GM23248 (cell line): ENCODE data around the gene LRRC3. TPM values are rescaled to one million over a fixed set of nuclear protein-coding genes. Genes with fewer than 3 reads are reported as not detected.

Experiments
- DNase-seq: peaks from one replicate; pipeline ENCODE4 v3.0.0-alpha.2; 2015
- H2AFZ ChIP-seq: fragments of 200-600 bp; sonication (generic); 2 replicates; pipeline ENCODE4 v1.6.1; 2016; ENCODE audit warnings: antibody characterized with exemption
- H3F3A ChIP-seq: fragments of 200-600 bp; sonication (generic); 2 replicates; pipeline ENCODE4 v1.6.1; 2016; ENCODE audit warnings: mild to moderate bottlenecking, antibody characterized with exemption, mixed run types; ENCODE audit not compliant: insufficient read depth
- H3K27ac ChIP-seq: fragments of 200-600 bp; sonication (generic); 2 replicates; pipeline ENCODE4 v1.5.1; 2016; ENCODE audit warnings: mild to moderate bottlenecking
- H3K27me3 ChIP-seq: fragments of 200-600 bp; sonication (generic); replicated peaks from 2 replicates; pipeline ENCODE4 v1.6.1; 2016; ENCODE audit warnings: mild to moderate bottlenecking; ENCODE audit not compliant: insufficient read depth
- H3K36me3 ChIP-seq: fragments of 200-600 bp; sonication (generic); 2 replicates; pipeline ENCODE4 v1.6.1; 2016; ENCODE audit warnings: low read depth, mild to moderate bottlenecking
- H3K4me1 ChIP-seq: fragments of 200-600 bp; sonication (generic); 2 replicates; pipeline ENCODE4 v1.6.1; 2016; ENCODE audit warnings: mild to moderate bottlenecking; ENCODE audit not compliant: insufficient read depth
- H3K4me2 ChIP-seq: fragments of 200-600 bp; sonication (generic); one replicate; pipeline ENCODE4 v1.6.1; 2016; ENCODE audit warnings: mild to moderate bottlenecking; ENCODE audit not compliant: unreplicated experiment
- H3K4me3 ChIP-seq: fragments of 200-600 bp; sonication (generic); 2 replicates; pipeline ENCODE4 v1.5.1; 2016; ENCODE audit warnings: mild to moderate bottlenecking
- H3K79me2 ChIP-seq: fragments of 200-600 bp; sonication (generic); 2 replicates; pipeline ENCODE4 v1.6.1; 2016; ENCODE audit warnings: mild to moderate bottlenecking; ENCODE audit not compliant: insufficient read depth
- H3K9ac ChIP-seq: fragments of 200-600 bp; sonication (generic); 2 replicates; pipeline ENCODE4 v1.6.1; 2016; ENCODE audit warnings: mild to moderate bottlenecking
- H3K9me2 ChIP-seq: fragments of 200-600 bp; sonication (generic); 2 replicates; pipeline ENCODE4 v1.6.1; 2016; ENCODE audit warnings: mixed run types, mild to moderate bottlenecking, moderate library complexity; ENCODE audit not compliant: insufficient read depth
- H3K9me3 ChIP-seq: fragments of 200-600 bp; sonication (generic); one replicate; pipeline ENCODE4 v1.6.1; 2017; ENCODE audit warnings: low read depth
- H4K20me1 ChIP-seq: fragments of 200-600 bp; sonication (generic); 2 replicates; pipeline ENCODE4 v1.6.0; 2016; ENCODE audit not compliant: insufficient read depth
- EZH2 ChIP-seq: fragments of 200-600 bp; sonication (generic); IDR thresholded peaks from 2 replicates; pipeline ENCODE4 v1.6.1; 2018; ENCODE audit warnings: antibody characterized with exemption, mild to moderate bottlenecking; ENCODE audit not compliant: insufficient read depth, poor library complexity, severe bottlenecking
- EZH2phosphoT487 ChIP-seq: fragments of 200-600 bp; sonication (generic); IDR thresholded peaks from 2 replicates; pipeline ENCODE4 v1.6.1; 2018; ENCODE audit warnings: antibody characterized with exemption, moderate library complexity, mild to moderate bottlenecking, low read depth; ENCODE audit not compliant: insufficient read depth
- WGBS, 2 experiments: methylation state at CpG; one replicate each; pipeline ENCODE4 v1.1.6; 2015 to 2017; ENCODE audit warnings: low lambda C conversion rate in 2 of 2, low coverage in 1 of 2; ENCODE audit errors: missing lambda C conversion rate in 2 of 2; 5-methylcytosine and 5-hydroxymethylcytosine counted together
- in situ Hi-C: fragments of 300-500 bp; cut with MboI; formaldehyde crosslinking; loops from 2 replicates; pipeline ENCODE4 v1.15.0; 2020
- polyA plus RNA-seq: library from polyadenylated mRNA; unstranded; fragments of >200 nt; fragmentation: Nextera tagmentation; extraction: Ambion mirVana; gene quantifications from 2 replicates; pipeline ENCODE4 v1.2.1, GENCODE V29; 2016
- small RNA-seq: library from RNA; depleted of rRNA; stranded (forward); fragments of <200 nt; gene quantifications from one replicate; pipeline ENCODE3, GENCODE V24; 2014; ENCODE audit warnings: low read depth, low replicate concordance
- total RNA-seq: library from RNA; depleted of rRNA; stranded (reverse); fragments of >200 nt; shearing (Covaris generic); gene quantifications from 2 replicates; pipeline ENCODE4 v1.2.3, GENCODE V29; 2014; rRNA removed

LRRC3 gene
- total and polyA plus RNA-seq, 2 experiments from 2014 or later, result 0.29 to 0.32 TPM

DNA sequence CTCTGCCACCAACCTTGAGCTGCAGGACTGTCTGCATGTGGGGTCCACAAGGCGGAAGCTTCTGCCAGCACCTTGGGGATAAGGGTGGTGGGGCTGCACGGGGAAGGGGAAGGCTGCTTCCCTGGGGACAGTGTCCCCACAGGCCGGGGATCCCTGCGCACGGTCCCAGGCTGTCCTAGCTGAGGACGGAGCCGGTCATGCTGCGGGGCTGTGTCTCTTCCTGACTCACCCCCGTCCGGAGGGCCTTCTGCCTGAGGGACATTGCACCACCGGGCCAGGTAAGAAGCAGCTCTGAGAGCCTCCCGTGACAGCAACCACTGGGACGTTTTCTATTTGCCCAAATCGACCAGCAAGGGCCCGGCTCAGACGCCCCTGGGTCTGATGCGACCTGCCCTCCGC, 54.8 kb downstream of the LRRC3 start:
- H3K27ac ChIP-seq, result no peak overlapping the region
- in situ Hi-C loops, result loop anchor here (10.0 to 25.0 kb wide), 2 partner anchors 285 to 427 kb away; partner anchors contain the start of gene SLX9
- no peak for DNase-seq
- no peaks in the 10 kb centered on the region for H3K36me3 ChIP-seq
- WGBS, 2 experiments, result 30 to 33% methylated on average over 11 to 16 of the region's 18 CpGs
- no peak overlapping the region for H3K4me2 ChIP-seq
- TF ChIP-seq EZH2phosphoT487 (no peak), EZH2 (no peak)
- no peaks in the 10 kb centered on the region for H3K9me3 ChIP-seq
- 0 out of 2 replicates have a peak, but pooled peaks cover 14% of the 10 kb centered on the region for H3K27me3 ChIP-seq
- H2AFZ ChIP-seq, result no peak overlapping the region
- no peaks in the 10 kb centered on the region for H3K9me2 ChIP-seq
- no peaks in the 10 kb centered on the region for H3K79me2 ChIP-seq
- H3K9ac ChIP-seq, result no peak overlapping the region
- H3K4me3 ChIP-seq, result no peak overlapping the region
- H3K4me1 ChIP-seq, result no peaks in the 10 kb centered on the region
- no peaks in the 10 kb centered on the region for H3F3A ChIP-seq
- H4K20me1 ChIP-seq, result no peaks in the 10 kb centered on the region

DNA sequence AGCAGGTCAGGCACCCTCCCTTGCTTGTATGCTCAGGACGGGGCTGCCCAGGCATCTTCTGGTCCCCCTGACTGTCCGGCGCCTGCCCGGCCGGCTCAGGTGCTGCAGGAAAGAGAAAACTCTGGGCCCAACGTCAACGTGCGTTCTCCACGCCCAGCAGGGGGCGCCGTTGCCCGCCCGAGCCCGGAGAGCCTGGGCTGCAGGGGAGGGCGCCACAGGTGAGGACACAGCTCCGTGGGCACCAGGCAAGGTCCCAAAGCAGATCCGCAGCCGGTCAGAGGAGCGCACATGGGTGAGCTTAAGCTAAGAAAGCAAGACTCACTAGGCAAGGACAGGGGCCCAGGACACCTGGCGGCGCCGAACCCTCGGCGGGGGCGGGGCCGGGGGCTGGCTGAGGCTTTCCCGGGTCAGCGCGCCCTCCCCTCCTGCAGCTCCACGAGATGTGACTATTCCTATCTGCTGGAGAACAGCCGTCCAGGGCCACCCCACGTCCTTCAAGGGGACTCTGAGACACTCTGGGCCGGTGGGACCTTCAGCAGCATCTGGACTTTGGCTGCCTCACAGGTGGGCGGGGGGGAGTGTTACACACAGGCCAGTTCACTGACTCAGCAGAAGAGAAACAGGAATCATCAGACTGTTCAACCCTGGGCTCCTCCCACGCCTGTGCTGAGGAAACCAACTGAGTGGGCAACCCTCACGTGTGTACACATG, 55.4 kb downstream of the LRRC3 start:
- no peaks in the 10 kb centered on the region for H4K20me1 ChIP-seq
- H3K9me2 ChIP-seq, result no peaks in the 10 kb centered on the region
- no peaks in the 10 kb centered on the region for H3F3A ChIP-seq
- H3K4me3 ChIP-seq, result no peak overlapping the region
- H3K9ac ChIP-seq, result no peak overlapping the region
- H3K4me2 ChIP-seq, result no peak overlapping the region
- no peaks in the 10 kb centered on the region for H3K9me3 ChIP-seq
- in situ Hi-C loops, result loop anchor here (10.0 to 25.0 kb wide), 2 partner anchors 284 to 427 kb away; partner anchors contain the start of gene SLX9
- H3K36me3 ChIP-seq, result no peaks in the 10 kb centered on the region
- DNase-seq, result peak; percentile 62
- 9% methylated on average over 27 to 36 of the region's 36 CpGs for WGBS, 2 experiments
- H2AFZ ChIP-seq, result no peak overlapping the region
- 0 out of 2 replicates have a peak, but pooled peaks cover 14% of the 10 kb centered on the region for H3K27me3 ChIP-seq
- no peaks in the 10 kb centered on the region for H3K4me1 ChIP-seq
- TF ChIP-seq EZH2phosphoT487 (no peak), EZH2 (no peak)
- H3K27ac ChIP-seq, result no peak overlapping the region
- H3K79me2 ChIP-seq, result no peaks in the 10 kb centered on the region

DNA sequence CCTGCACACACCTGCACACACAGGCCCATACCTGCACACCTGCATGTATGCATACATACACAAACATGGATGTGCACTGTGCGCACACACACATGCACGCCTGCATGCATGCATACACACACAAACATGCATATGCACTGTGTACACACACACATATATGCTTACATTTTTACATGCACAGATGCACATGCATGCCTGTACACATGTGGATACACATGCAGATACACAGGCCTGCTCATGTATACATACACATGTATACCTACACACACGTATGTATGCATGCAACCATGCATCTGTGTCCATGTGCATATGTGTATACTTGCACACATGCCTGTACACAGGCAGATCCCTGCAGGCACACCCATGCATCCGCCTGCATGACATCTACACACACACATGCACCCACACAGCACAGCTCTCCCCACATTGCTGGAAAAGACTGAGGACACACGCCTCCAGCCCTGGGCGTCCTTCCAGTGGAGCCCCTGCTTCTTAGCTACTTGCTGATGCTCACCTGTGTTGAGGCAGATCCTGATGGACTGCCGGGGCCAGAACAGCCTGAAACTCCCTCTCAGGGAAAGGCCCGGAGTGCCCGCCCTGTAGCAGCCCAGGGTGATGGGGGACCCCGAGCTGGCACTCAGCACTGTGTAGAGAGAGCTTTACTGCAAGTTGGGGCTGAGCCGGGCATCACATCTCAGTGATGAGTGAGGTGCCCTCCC, 56.1 kb downstream of the LRRC3 start:
- no peak overlapping the region for H3K27ac ChIP-seq
- 68 to 77% methylated on average over 11 of the region's 11 CpGs for WGBS, 2 experiments
- no peaks in the 10 kb centered on the region for H3K9me3 ChIP-seq
- H3K27me3 ChIP-seq, result 0 out of 2 replicates have a peak, but pooled peaks cover 14% of the 10 kb centered on the region
- no peak for DNase-seq
- no peak for TF ChIP-seq EZH2phosphoT487
- TF ChIP-seq EZH2, result no peak
- H3K4me2 ChIP-seq, result no peak overlapping the region
- no peaks in the 10 kb centered on the region for H3K9me2 ChIP-seq
- H3K79me2 ChIP-seq, result no peaks in the 10 kb centered on the region
- H4K20me1 ChIP-seq, result no peaks in the 10 kb centered on the region
- in situ Hi-C loops, result loop anchor here (10.0 to 25.0 kb wide), 2 partner anchors 283 to 426 kb away; partner anchors contain the start of gene SLX9
- H3K4me1 ChIP-seq, result no peaks in the 10 kb centered on the region
- no peak overlapping the region for H3K4me3 ChIP-seq
- no peaks in the 10 kb centered on the region for H3K36me3 ChIP-seq
- no peak overlapping the region for H2AFZ ChIP-seq
- no peaks in the 10 kb centered on the region for H3F3A ChIP-seq
- H3K9ac ChIP-seq, result no peak overlapping the region

Small RNA genes lying within 50 kb of the gene (small RNA-seq; reads per million reads assigned to genes)
- not detected for gene RF00285

Other genes with a start within 250 kb of the LRRC3 start
- gene ICOSLG, start 214.6 kb upstream of the LRRC3 start, total RNA-seq, result under 0.01 and 0.25 TPM in 2 replicates
- gene ICOSLG, start 214.6 kb upstream of the LRRC3 start, polyA plus RNA-seq, result not detected in 2 replicates
- not detected in 2 replicates for gene DNMT3L, start 193.6 kb upstream of the LRRC3 start, total RNA-seq
- not detected in 2 replicates for gene DNMT3L, start 193.6 kb upstream of the LRRC3 start, polyA plus RNA-seq
- gene AIRE, start 169.6 kb upstream of the LRRC3 start, total RNA-seq, result not detected in 2 replicates
- not detected in 2 replicates for gene AIRE, start 169.6 kb upstream of the LRRC3 start, polyA plus RNA-seq
- 239 and 270 TPM in 2 replicates for gene PFKL, start 155.5 kb upstream of the LRRC3 start, total RNA-seq
- 199 and 213 TPM in 2 replicates for gene PFKL, start 155.5 kb upstream of the LRRC3 start, polyA plus RNA-seq
- 17.0 and 20.5 TPM in 2 replicates for gene CFAP410, start 116.1 kb upstream of the LRRC3 start, total RNA-seq
- gene CFAP410, start 116.1 kb upstream of the LRRC3 start, polyA plus RNA-seq, result 19.8 and 20.8 TPM in 2 replicates
- gene TRPM2, start 101.9 kb upstream of the LRRC3 start, total RNA-seq, result 0.13 and 0.22 TPM in 2 replicates
- not detected in 2 replicates for gene TRPM2, start 101.9 kb upstream of the LRRC3 start, polyA plus RNA-seq
- gene KRTAP10-1, start 84.7 kb downstream of the LRRC3 start, total RNA-seq, result not detected in 2 replicates
- not detected in 2 replicates for gene KRTAP10-1, start 84.7 kb downstream of the LRRC3 start, polyA plus RNA-seq
- gene KRTAP10-2, start 96.0 kb downstream of the LRRC3 start, total RNA-seq, result not detected in 2 replicates
- gene KRTAP10-2, start 96.0 kb downstream of the LRRC3 start, polyA plus RNA-seq, result not detected in 2 replicates
- gene KRTAP10-3, start 103.3 kb downstream of the LRRC3 start, total RNA-seq, result not detected in 2 replicates
- gene KRTAP10-3, start 103.3 kb downstream of the LRRC3 start, polyA plus RNA-seq, result not detected in 2 replicates
- gene KRTAP10-4, start 118.2 kb downstream of the LRRC3 start, total RNA-seq, result not detected in 2 replicates
- gene KRTAP10-4, start 118.2 kb downstream of the LRRC3 start, polyA plus RNA-seq, result not detected in 2 replicates
- not detected in 2 replicates for gene KRTAP10-5, start 125.1 kb downstream of the LRRC3 start, total RNA-seq
- gene KRTAP10-5, start 125.1 kb downstream of the LRRC3 start, polyA plus RNA-seq, result not detected in 2 replicates
- gene KRTAP10-6, start 137.0 kb downstream of the LRRC3 start, total RNA-seq, result not detected in 2 replicates
- not detected in 2 replicates for gene KRTAP10-6, start 137.0 kb downstream of the LRRC3 start, polyA plus RNA-seq
- not detected in 2 replicates for gene KRTAP10-7, start 145.1 kb downstream of the LRRC3 start, total RNA-seq
- gene KRTAP10-7, start 145.1 kb downstream of the LRRC3 start, polyA plus RNA-seq, result not detected in 2 replicates
- not detected in 2 replicates for gene KRTAP10-8, start 156.6 kb downstream of the LRRC3 start, total RNA-seq
- gene KRTAP10-8, start 156.6 kb downstream of the LRRC3 start, polyA plus RNA-seq, result not detected in 2 replicates
- gene KRTAP10-9, start 171.6 kb downstream of the LRRC3 start, total RNA-seq, result not detected in 2 replicates
- not detected in 2 replicates for gene KRTAP10-9, start 171.6 kb downstream of the LRRC3 start, polyA plus RNA-seq
- not detected in 2 replicates for gene KRTAP10-10, start 181.8 kb downstream of the LRRC3 start, total RNA-seq
- not detected in 2 replicates for gene KRTAP10-10, start 181.8 kb downstream of the LRRC3 start, polyA plus RNA-seq
- gene KRTAP10-11, start 190.9 kb downstream of the LRRC3 start, total RNA-seq, result not detected in 2 replicates
- not detected in 2 replicates for gene KRTAP10-11, start 190.9 kb downstream of the LRRC3 start, polyA plus RNA-seq
- not detected in 2 replicates for gene KRTAP12-4, start 199.1 kb downstream of the LRRC3 start, total RNA-seq
- not detected in 2 replicates for gene KRTAP12-4, start 199.1 kb downstream of the LRRC3 start, polyA plus RNA-seq
- not detected in 2 replicates for gene KRTAP12-3, start 202.4 kb downstream of the LRRC3 start, total RNA-seq
- not detected in 2 replicates for gene KRTAP12-3, start 202.4 kb downstream of the LRRC3 start, polyA plus RNA-seq
- gene KRTAP12-2, start 211.4 kb downstream of the LRRC3 start, total RNA-seq, result not detected in 2 replicates
- not detected in 2 replicates for gene KRTAP12-2, start 211.4 kb downstream of the LRRC3 start, polyA plus RNA-seq
- gene KRTAP12-1, start 226.7 kb downstream of the LRRC3 start, total RNA-seq, result not detected in 2 replicates
- gene KRTAP12-1, start 226.7 kb downstream of the LRRC3 start, polyA plus RNA-seq, result not detected in 2 replicates
- gene KRTAP10-12, start 241.7 kb downstream of the LRRC3 start, total RNA-seq, result not detected in 2 replicates
- not detected in 2 replicates for gene KRTAP10-12, start 241.7 kb downstream of the LRRC3 start, polyA plus RNA-seq